NCI-H510A (cell line): Measurements from ENCODE around the gene TUBA8.
"Not testable (repeated sequence)": the region's sequence is repeated elsewhere in the genome, so short reads cannot be mapped to it uniquely, and the experiment has no call there.

ENCODE experiments used
- DNase-seq: peaks from one replicate; lab custom pipeline; 2025; lab: John Stamatoyannopoulos, UW

TUBA8 gene

GRCh38 chr22:18110194-18110953, at the start of gene TUBA8:
TSS of gene TUBA8 (plus strand) at chr22:18110809. CDS start at chr22:18110866, 57 bp downstream.
- peak; percentile 26 for DNase-seq

- DNase-seq, result no peak
Measured at GRCh38 chr22:18062421-18062820, 48.2 kb upstream of the TUBA8 start.

- DNase-seq, result no peak
Measured at GRCh38 chr22:18063306-18063705, 47.3 kb upstream of the TUBA8 start.

DNA sequence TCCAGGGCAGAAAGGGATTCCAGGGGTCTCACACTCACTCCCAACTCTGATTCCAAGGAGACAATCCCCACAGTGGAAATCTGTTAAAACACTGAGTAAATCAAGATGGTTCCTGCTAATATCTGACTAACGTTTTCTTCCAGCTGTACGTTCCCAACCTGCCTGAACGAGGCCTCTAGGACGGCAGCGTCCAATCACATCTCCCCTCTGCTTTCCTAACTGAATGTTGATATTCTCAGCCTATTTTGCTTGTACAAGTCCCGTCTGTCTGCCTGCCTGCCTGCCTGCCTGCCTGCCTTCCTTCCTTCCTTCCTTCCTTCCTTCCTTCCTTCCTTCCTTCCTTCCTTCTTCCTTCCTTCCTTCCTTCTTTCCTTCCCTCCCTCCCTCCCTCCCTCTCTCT, 46.9 kb upstream of the TUBA8 start:
- DNase-seq, result not testable (repeated sequence)

DNA sequence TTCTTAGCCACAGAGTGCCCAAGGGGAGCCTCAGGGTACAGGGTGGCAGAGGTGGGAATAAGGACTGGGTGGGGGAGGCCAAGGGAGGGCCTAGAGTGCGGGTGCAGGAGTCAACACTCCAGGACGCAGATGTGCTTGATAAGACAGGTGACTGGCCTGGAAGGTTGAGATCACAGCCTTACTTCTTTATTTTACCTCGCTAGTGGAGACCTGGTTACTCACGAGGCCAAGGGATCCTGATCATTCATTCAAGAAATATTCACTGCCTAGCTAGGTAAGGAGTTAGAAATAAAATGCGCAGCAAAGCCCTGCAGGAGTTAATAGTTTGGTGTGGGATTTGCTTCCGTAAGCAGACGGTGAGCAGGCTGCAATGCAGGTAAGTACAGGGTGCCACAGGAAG, 46.0 kb upstream of the TUBA8 start:
- DNase-seq, result no peak

GRCh38 chr22:18065256-18065655, 45.4 kb upstream of the TUBA8 start:
- no peak for DNase-seq

GRCh38 chr22:18066181-18066859, 44.3 kb upstream of the TUBA8 start:
- no peak for DNase-seq

GRCh38 chr22:18067121-18067520, 43.5 kb upstream of the TUBA8 start:
- no peak for DNase-seq

- DNase-seq, result no peak
Measured at GRCh38 chr22:18067548-18068341, 42.9 kb upstream of the TUBA8 start.

DNA sequence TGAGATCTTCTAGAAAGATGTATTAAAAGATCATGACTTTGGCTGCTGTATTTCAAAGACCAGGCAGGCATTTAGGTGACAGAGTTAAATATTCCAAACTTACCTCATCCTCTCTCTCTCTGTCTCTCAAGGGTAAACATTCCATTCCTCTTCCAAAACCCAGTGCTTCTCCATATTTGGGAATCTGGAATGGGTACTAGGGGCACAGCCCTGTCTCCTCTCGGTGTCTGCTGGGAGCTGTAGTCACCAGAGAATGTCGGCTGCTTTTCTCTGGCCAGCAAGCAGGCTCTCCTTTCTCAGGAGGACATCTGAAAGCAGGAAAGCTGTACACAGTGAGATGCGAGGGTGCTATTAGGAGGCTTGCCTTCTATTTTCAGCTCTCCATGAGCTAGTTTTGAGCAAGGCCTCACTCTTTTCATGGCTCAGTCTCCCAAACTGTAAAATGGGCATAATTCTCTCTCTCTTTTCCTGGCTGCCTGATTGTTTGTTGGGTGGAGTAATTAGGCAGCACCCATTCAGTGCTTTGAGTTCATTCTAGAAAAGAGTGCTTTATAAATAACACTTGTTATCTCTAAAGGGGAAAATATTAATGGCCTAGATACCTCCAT, 42.1 kb upstream of the TUBA8 start:
- no peak for DNase-seq

DNA sequence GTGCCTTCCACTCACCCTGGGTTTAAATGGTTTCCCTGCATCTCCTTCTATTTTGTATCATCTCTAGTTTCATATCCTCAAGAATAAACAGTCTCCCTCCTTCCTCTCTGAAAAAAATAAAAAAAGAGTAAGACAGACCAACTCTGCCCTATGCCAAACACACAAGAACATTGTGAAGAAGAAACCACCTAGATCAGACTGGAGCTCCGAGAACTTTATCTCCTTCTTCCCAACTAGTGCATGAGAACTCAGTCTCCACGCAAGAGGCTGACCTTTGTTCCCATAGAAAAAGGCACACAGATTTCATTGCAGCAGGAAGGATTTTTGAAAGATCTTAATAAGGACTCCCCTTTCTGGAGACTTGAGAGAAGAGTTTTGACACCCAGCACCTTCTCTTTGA, 41.6 kb upstream of the TUBA8 start:
- DNase-seq, result no peak

- no peak for DNase-seq
Measured at GRCh38 chr22:18070041-18070440, 40.6 kb upstream of the TUBA8 start.

- DNase-seq, result peak; percentile 8
Measured at GRCh38 chr22:18070556-18071306, 39.9 kb upstream of the TUBA8 start.

GRCh38 chr22:18071307-18071967, 39.2 kb upstream of the TUBA8 start:
- DNase-seq, result not testable (repeated sequence)

GRCh38 chr22:18071968-18072310, 38.7 kb upstream of the TUBA8 start:
- DNase-seq, result no peak

GRCh38 chr22:18073467-18073866, 37.1 kb upstream of the TUBA8 start:
- no peak for DNase-seq

GRCh38 chr22:18073927-18074326, 36.7 kb upstream of the TUBA8 start:
- not testable (repeated sequence) for DNase-seq

- no peak for DNase-seq
Measured at GRCh38 chr22:18075101-18075719, 35.4 kb upstream of the TUBA8 start.

DNA sequence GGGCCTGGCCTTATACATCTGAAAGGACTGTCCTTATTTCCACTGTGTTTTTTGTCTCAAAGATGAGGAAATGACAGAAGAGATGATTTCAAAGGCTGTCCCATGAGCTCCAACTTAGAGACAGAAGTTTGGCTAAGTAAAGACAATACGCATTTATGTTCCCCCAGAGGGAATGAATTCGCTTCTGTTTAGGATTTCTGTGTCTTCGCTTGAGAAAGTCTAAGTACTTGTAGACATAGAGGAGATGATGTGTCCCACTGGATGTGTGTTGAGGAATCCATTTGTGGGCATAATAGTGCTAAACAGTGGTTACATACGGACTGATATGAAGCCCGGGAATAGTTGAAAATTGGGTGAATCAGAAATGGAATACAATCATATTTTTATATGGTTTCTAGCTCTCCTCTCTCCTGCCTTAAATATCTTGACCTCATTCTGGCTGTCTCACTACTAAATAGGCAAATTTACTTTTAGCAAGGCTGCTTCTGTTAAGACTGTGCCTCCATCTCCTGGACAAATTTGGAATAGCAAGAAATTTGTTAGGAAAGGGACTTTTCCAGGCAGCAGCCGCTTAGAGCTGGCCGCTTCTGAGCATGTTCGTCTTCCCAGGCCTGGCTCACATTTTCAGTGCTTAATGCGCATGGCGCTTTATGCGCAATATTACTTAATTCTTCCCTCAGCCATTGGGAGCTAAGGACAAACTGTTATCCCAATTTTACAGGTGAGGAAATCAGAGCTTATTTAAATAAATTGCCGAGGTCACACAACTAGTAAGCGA, 34.7 kb upstream of the TUBA8 start:
- peak; percentile 36 for DNase-seq

- no peak for DNase-seq
Measured at GRCh38 chr22:18077087-18077638, 33.4 kb upstream of the TUBA8 start.
